GM18867 (cell line): ENCODE data around the gene AQP4.
A peak's percentile ranks its signal among the peaks of the same experiment; 100 is the strongest.

ENCODE experiments used
- ATAC-seq: cut with Tn5 transposase; IDR thresholded peaks from one replicate; pipeline ENCODE4 v1.9.1; 2021; ENCODE audit warnings: mild to moderate bottlenecking, moderate library complexity; ENCODE audit not compliant: unreplicated experiment

Gene AQP4, protein sequence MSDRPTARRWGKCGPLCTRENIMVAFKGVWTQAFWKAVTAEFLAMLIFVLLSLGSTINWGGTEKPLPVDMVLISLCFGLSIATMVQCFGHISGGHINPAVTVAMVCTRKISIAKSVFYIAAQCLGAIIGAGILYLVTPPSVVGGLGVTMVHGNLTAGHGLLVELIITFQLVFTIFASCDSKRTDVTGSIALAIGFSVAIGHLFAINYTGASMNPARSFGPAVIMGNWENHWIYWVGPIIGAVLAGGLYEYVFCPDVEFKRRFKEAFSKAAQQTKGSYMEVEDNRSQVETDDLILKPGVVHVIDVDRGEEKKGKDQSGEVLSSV

GRCh38 chr18:26865557-26865956, at the start of gene AQP4:
AQP4 (minus strand) TSS chr18:26865707; CDS start chr18:26865689, 18 bp downstream.
- no peak for ATAC-seq

GRCh38 chr18:26911840-26912239, 46.3 kb upstream of the AQP4 start:
- ATAC-seq = no peak

GRCh38 chr18:26909599-26910290, 44.2 kb upstream of the AQP4 start:
- no peak for ATAC-seq

GRCh38 chr18:26908906-26909305, 43.4 kb upstream of the AQP4 start:
- ATAC-seq = no peak

GRCh38 chr18:26902291-26902690, 36.8 kb upstream of the AQP4 start:
- ATAC-seq = no peak

- no peak for ATAC-seq
These were observed 35.5 kb upstream of the AQP4 start for GRCh38 chr18:26901020-26901419.

DNA sequence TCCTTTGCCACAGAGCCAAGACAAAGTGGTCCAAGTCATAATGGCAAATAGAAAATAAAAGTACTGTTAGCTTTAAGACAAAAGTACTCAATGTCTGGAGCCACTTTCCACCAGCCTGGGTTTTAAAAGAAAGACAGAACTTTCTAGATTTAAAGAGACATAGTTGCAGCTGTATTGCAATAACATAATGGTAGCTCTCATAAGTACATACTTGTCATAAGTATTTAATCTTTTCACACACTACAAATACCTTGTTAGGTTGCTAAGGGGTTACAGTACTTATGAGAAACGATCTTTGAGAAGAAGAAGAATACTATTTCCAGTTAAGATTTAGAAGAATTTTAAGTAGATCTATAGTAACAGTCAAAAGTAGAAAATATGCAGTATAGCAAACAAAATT, 28.9 kb upstream of the AQP4 start:
- ATAC-seq = no peak

DNA sequence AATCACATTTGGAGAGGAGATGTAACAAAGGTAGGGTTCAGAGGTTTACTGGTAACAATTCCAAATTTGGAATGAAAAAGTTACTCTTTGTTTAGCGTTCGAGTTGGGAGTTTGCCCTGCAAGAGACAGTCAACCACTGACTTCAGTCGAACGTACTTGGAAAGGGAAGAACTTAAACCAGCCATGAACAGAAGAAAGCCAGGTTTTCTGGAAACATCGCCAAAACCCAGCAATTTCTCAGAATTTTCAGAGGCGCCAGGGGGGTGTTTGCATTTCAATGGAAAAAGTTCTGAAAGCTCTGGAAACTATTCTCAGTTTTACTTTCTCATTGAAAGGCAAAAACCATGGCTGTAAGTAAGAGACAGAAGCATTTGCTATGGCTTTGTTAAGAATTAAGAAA, 28.5 kb upstream of the AQP4 start:
- no peak for ATAC-seq

DNA sequence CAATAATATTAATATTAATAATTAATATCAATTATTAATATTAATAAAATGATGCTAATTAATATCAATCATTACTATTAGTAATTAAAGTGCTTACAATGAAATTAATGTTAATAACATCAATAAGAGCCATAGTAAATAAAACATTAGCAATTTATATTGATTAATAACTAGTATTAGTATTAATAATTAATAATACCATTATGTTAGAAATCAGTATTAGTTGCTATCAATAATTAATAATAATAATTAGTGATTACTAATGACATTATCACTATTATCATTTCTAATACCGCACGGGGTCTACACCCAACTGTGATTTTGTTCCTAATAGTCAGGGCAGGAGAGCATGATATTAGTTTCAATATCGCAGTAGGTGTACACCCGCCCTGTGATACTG, 22.8 kb upstream of the AQP4 start:
- no peak for ATAC-seq

- ATAC-seq = no peak
These were observed 9.6 kb upstream of the AQP4 start for GRCh38 chr18:26875040-26875654.

DNA sequence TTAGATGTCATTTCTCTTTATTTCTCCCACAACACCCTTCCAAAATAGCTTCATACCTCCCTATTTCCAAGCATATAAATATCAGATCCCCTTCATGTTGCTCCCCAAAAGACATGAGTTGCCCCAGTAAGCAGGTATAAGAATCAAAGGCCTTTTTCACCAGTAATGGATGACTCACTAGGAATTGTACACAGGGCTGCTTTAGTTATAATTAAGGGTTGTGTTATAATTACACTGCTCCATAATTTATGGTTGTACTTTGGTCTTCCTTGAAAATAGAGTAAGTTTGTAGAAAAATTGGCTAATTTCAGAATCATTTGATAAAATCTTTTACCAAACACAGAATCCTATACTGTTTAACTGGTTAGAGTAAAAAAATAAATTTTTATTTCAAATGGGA, 8.8 kb upstream of the AQP4 start:
- ATAC-seq = no peak

GRCh38 chr18:26869640-26870039, 4.1 kb upstream of the AQP4 start:
- ATAC-seq = peak; percentile 72

- ATAC-seq = no peak
These were observed 3.6 kb upstream of the AQP4 start for GRCh38 chr18:26868968-26869586.

DNA sequence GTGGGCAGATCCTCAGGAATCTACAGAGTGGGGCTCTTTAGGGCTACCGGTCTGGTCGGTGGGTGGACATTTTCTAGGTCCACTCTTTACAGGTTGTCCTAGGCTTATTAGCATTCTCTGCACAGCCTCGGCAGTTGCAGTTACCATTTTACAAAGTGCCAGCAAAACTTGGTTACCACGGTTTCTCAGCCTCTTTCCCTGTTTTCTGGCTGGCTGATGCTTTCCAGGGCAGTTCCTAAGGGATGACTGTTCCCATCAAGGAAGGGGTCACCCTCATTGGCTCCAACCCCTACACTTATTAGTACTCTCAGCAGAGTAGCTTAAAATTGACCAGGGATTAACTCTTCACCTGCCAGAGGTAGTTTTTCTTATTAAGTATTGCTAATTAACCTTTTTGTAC, 2.0 kb upstream of the AQP4 start:
- ATAC-seq = no peak

DNA sequence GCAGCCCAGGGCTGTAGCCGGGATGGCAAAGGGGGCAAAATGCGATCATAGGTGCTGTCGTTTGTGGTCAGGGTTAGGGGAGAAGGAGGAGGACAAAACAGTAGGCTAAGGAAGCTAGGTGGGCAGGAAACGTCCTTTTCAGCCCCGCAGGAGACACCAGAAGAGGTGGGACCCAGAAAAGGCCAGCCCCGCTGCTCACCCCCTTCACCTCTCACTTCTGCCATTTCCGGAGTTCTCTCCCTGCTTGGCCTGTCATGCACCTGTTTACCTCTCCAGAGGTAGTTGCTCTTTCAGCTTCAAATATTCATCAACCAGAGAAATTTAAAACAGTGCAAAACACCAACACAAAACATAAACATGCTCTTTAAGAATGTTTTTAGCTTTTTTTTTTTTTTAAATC, 849 bp downstream of the AQP4 start:
- ATAC-seq = peak; percentile 50

GRCh38 chr18:26863921-26864497, 1.5 kb downstream of the AQP4 start:
- ATAC-seq = peak; percentile 22

DNA sequence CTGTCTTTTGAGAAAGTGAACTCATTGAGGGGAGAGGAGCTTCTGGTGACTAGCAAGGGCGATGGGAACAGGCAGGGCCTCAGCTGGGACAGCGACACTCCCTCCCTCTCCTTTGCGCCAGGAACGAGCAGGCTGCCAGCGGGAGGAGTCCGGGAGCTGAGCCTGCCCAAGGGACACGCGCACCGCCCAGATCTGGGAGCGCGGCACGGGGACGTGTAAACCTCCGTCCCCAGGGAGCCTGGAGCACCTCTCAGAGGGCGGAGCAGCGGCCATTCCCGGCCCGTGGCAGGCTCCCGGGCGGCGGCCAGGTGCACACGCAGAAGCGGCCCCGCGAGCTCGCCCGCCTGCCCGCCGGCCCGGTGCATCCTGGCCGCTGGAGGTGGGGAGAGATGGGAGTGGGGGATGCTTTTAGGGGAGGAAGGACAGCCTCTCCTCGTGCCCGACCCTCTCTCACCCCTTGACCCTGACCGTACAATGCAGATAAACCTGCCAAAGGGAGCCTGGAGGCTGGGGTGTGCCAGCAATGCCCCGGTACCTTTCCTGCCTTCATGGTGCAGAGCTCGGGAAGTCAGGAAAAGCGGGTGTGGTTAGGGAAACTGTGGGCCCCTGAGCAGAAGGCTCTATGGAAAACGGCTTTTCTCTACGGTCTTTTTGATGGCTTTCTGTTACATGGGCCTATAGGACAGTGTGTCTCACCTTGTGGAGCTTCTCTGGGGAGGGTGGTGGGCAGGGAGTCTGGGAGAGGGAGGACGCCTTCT, 2.2 kb downstream of the AQP4 start:
- ATAC-seq = no peak

GRCh38 chr18:26862084-26862483, 3.4 kb downstream of the AQP4 start:
- no peak for ATAC-seq

DNA sequence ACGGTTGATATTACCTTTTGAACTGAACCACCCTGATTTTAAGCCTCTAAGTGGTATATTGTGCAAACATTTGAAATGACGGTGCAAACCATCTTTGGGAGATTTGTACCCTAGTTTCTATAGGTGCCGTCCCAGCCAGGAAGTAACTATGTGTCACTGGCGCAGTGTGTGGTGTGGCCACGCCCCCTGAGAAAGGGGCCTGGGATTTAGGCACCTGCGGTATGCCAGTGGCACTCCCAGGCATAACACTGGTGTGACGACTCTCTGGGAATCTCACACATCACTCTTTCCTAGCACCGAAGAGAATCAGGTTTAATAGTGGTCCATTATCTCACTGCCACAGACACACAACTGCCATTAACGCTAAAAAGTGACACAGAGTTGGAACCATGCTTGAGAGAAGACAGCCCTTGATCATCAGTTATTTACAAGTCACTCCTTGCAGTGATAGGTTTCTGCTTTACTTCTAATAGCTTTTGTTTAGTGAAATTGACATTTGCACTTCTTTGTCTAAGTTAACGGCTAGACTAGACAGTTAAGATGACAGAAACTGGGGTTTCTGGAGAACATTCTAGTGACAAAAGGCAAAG, 11.1 kb downstream of the AQP4 start:
- ATAC-seq = no peak

- ATAC-seq = no peak
These were observed 12.1 kb downstream of the AQP4 start for GRCh38 chr18:26853401-26853800.
